MCF 10A (cell line): ENCODE data around the gene NUP160. TPM values are rescaled to one million over a fixed set of nuclear protein-coding genes. Genes with fewer than 3 reads are reported as not detected.
"Not testable (repeated sequence)": the region's sequence is repeated elsewhere in the genome, so short reads cannot be mapped to it uniquely, and the experiment has no call there.

Experiments
- BruUV-seq: library from RNA; stranded (reverse); fragments of 400-500 nt; replicated peaks from 2 replicates; lab custom pipeline; 2021; lab: Mats Ljungman, UMichigan
- CTCF ChIA-PET: fragments of 300-600 bp; sonication (Branson Sonifier 250); formaldehyde crosslinking; extraction: SDS; loops from one replicate; lab custom pipeline; 2021; ENCODE audit warnings: antibody characterized with exemption, inconsistent platforms; lab: Yijun Ruan, JAX
- POLR2A ChIA-PET: fragments of 300-600, 350-650 bp; sonication (Branson Sonifier 250); formaldehyde crosslinking; extraction: SDS; loops from one replicate; lab custom pipeline; 2020; ENCODE audit warnings: antibody characterized with exemption, inconsistent platforms; lab: Yijun Ruan, JAX
- DNase-seq: peaks from one replicate; pipeline ENCODE4 v3.0.0-alpha.2; 2018; ENCODE audit not compliant: unreplicated experiment
- H3K27ac Mint-ChIP-seq: one replicate; pipeline ENCODE4 v1.8.0; 2022; ENCODE audit warnings: mild to moderate bottlenecking, low read depth, mixed read lengths; ENCODE audit not compliant: unreplicated experiment
- H3K27me3 Mint-ChIP-seq: one replicate; pipeline ENCODE4 v1.8.0; 2022; ENCODE audit warnings: mixed read lengths; ENCODE audit not compliant: insufficient read depth, unreplicated experiment
- H3K36me3 Mint-ChIP-seq: one replicate; pipeline ENCODE4 v1.8.0; 2022; ENCODE audit warnings: mild to moderate bottlenecking, moderate library complexity, mixed read lengths; ENCODE audit not compliant: insufficient read depth, unreplicated experiment
- H3K4me1 Mint-ChIP-seq: one replicate; pipeline ENCODE4 v1.8.0; 2022; ENCODE audit warnings: mixed read lengths; ENCODE audit not compliant: insufficient read depth, unreplicated experiment
- H3K4me3 Mint-ChIP-seq: one replicate; pipeline ENCODE4 v1.8.0; 2022; ENCODE audit warnings: mild to moderate bottlenecking, moderate library complexity, mixed read lengths; ENCODE audit not compliant: unreplicated experiment
- H3K9me3 Mint-ChIP-seq: one replicate; pipeline ENCODE4 v1.8.0; 2022; ENCODE audit warnings: mixed read lengths; ENCODE audit not compliant: unreplicated experiment
- intact Hi-C: fragments of 100-400 bp; cut with micrococcal nuclease; formaldehyde crosslinking; loops from 2 replicates; pipeline ENCODE4 v1.14.1; 2022
- total RNA-seq: library from RNA; stranded (reverse); gene quantifications from 2 replicates; pipeline ENCODE4 v1.2.3, GENCODE V29; 2022
- TF ChIP-seq, protein P1 (sequence below): fragments of 200-600 bp; IDR thresholded peaks from one replicate; pipeline ENCODE4 v1.8.0; 2022; ENCODE audit warnings: antibody characterized with exemption, mild to moderate bottlenecking; ENCODE audit not compliant: unreplicated experiment

NUP160 gene
- total RNA-seq, 1 experiment from 2014 or later: 33.8 TPM

DNA sequence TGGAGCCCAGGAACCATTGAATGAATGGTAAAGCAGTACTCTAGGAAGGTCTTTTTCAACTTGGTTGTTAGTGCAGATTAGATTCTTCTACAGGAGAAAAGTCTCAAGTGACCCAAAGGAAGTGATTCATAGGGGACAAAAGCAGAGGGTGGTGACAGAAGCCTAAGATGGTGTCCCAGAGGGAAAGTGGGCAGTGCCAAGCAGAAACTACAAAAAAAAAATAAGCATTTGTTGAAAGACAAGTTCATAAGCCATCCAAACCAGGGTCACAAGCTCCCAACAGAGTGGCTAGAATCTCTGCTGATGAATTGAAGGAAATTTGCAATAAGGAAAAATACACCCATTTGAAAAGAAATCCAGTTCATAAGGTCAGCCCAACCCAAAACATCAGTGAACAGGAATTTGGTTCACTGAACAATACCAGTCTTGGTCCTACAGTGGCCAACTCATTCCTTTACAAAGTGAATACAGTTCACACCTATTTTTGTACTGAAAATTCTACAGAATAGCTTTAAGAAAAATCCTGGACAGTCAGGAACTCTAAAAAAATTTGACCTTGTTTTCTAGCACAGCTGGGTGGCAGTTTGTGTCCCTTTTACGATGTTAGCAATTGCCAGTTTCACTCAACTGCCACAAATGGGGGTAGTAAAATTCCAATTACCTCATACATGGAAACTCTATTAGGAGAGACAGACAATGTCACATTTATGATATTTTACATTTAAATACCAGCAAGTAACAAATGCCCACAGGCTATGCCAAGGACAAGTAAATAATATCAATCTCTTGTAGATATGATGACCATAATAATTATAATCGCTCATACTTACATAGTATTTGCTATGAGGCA, 21.6 kb upstream of the NUP160 start:
- TF ChIP-seq, protein P1, sequence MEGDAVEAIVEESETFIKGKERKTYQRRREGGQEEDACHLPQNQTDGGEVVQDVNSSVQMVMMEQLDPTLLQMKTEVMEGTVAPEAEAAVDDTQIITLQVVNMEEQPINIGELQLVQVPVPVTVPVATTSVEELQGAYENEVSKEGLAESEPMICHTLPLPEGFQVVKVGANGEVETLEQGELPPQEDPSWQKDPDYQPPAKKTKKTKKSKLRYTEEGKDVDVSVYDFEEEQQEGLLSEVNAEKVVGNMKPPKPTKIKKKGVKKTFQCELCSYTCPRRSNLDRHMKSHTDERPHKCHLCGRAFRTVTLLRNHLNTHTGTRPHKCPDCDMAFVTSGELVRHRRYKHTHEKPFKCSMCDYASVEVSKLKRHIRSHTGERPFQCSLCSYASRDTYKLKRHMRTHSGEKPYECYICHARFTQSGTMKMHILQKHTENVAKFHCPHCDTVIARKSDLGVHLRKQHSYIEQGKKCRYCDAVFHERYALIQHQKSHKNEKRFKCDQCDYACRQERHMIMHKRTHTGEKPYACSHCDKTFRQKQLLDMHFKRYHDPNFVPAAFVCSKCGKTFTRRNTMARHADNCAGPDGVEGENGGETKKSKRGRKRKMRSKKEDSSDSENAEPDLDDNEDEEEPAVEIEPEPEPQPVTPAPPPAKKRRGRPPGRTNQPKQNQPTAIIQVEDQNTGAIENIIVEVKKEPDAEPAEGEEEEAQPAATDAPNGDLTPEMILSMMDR: no peak
- intact Hi-C loops: no loop called here
- no peak for DNase-seq
- Mint-ChIP-seq H3K9me3 (peaks cover 7% of the 10 kb centered on the region), H3K4me3 (no peak overlapping the region), H3K27me3 (no peaks in the 10 kb centered on the region), H3K4me1 (no peaks in the 10 kb centered on the region), H3K36me3 (no peaks in the 10 kb centered on the region), H3K27ac (no peak overlapping the region)
- BruUV-seq: no TSS peak
- ChIA-PET POLR2A (interaction anchor here (0.7 to 1.0 kb wide), 3 partner anchors 12 to 326 kb away, joined by 3 read pairs; no protein-coding TSS in a partner anchor), CTCF (interaction anchor here (0.6 kb wide), 1 partner anchor 238 kb away, joined by 3 read pairs; no protein-coding TSS in a partner anchor)

DNA sequence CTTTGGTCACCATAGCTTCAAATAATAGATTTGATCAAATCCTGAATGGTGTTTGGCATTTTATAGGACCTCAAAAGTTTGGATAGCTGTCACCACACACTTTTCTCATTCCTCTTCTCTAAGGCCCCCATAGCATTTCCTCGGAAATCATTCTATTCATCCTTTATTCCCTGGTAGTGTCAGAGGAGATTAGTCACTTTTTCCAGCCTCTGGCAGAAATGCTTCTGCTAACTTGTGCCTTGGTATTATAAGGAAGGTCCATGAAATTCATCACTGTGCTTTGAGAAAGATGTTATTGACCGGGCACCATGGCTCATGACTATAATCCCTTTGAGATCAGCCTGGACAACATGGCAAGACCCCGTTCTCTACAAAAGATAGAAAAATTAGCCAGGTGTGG, 19.7 kb upstream of the NUP160 start:
- ChIA-PET CTCF (interaction anchor here (0.7 to 1.1 kb wide), 2 partner anchors 66 to 101 kb away, joined by 3 read pairs; no protein-coding TSS in a partner anchor), POLR2A (no interaction called here)
- intact Hi-C loops: no loop called here
- Mint-ChIP-seq H3K27ac (no peak overlapping the region), H3K27me3 (no peaks in the 10 kb centered on the region), H3K36me3 (no peaks in the 10 kb centered on the region), H3K4me1 (peaks cover 9% of the 10 kb centered on the region), H3K9me3 (no peaks in the 10 kb centered on the region), H3K4me3 (no peak overlapping the region)
- TF ChIP-seq, protein P1: no peak
- no TSS peak for BruUV-seq
- DNase-seq: no peak

DNA sequence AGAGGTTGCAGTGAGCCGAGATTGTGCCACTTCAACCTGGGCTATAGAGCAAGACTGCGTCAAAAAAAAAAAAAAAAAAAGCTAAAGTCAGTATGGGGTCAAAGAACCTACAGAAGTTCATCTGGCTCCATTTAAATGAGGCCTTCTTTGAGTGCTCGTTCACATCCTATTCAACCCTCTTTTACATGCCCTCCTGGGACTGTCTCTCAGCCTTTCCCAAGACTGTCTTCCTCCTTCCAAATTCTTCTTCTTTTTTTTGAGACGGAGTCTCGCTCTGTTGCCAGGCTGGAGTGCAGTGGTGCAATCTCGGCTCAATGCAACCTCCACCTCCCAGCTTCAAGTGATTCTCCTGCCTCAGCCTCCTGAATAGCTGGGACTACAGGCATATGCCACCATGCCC, 18.7 kb upstream of the NUP160 start:
- H3K9me3 Mint-ChIP-seq, H3K27me3 Mint-ChIP-seq, H3K36me3 Mint-ChIP-seq, H3K4me3 Mint-ChIP-seq, BruUV-seq, POLR2A ChIA-PET, H3K4me1 Mint-ChIP-seq, H3K27ac Mint-ChIP-seq, intact Hi-C loops, DNase-seq: not testable (repeated sequence)
- CTCF ChIA-PET: interaction anchor here (1.1 kb wide), 1 partner anchor 23 kb away, joined by 3 read pairs; no protein-coding TSS in a partner anchor

DNA sequence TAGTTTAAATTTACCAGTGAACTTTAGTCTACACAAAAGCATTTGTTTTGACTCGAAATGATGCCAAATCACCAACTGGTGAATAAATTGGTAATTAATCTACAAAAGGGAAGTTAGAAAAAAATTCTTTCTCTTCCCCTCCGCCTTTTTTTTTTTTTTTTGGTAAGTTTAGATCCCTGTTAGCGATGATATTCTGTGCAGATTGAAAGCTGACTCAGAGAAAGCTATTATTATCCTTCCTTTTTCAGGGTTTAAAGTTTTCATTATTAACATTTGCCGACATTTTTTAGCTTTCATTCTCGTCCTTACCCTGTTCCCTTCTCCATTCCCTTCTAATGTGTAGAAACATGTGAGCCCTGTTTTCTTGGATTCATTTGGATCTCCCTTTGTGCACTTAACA, 16.8 kb upstream of the NUP160 start:
- BruUV-seq: no TSS peak
- DNase-seq: no peak
- intact Hi-C loops: no loop called here
- H3K27ac Mint-ChIP-seq: no peak overlapping the region
- ChIA-PET CTCF (interaction anchor here (1.6 kb wide), 2 partner anchors 12 to 70 kb away, joined by 4 to 5 read pairs; no protein-coding TSS in a partner anchor), POLR2A (interaction anchor here (0.8 kb wide), 1 partner anchor 98 kb away, joined by 4 read pairs; no protein-coding TSS in a partner anchor)
- TF ChIP-seq, protein P1: no peak
- H3K36me3 Mint-ChIP-seq: no peaks in the 10 kb centered on the region
- H3K9me3 Mint-ChIP-seq: no peaks in the 10 kb centered on the region
- H3K4me1 Mint-ChIP-seq: peaks cover 19% of the 10 kb centered on the region
- H3K4me3 Mint-ChIP-seq: no peak overlapping the region
- H3K27me3 Mint-ChIP-seq: no peaks in the 10 kb centered on the region
